ENCODE results near the gene PNKD.

Gene PNKD

DNA sequence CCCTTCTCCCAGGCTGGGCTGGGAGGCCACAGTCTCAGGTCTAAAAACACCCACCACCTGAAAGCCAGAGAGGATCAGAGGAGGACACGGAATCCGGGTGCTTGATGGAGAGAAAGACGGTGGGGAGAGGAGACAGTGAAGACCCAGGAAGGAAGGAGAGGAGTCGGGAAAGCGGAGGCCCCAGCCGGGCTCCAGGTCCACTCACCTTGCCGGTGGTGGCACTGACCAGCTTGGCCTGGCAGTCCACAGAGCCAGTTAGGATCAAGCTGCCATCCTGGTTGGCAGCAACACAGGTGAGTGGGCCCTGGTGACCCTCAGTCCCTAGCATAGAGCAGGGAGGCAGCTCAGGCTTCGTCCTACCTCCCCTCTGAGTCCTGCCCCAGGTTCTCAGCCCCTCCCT, 4.7 kb upstream of the PNKD start:
- Histone ChIP-seq H3K27me3 (ENCODE audit: control insufficient read depth, low read length) (no peaks in the 10 kb centered on the region), H3K4me2 (ENCODE audit: low read length) (no peak overlapping the region), H3F3A (ENCODE audit: control insufficient read depth, insufficient read depth) (no peaks in the 10 kb centered on the region), H4K20me1 (ENCODE audit: control insufficient read depth, insufficient read depth, low read depth, low read length) (no peaks in the 10 kb centered on the region), H3K9me3 (ENCODE audit: control insufficient read depth, insufficient read depth, low read length) (no peaks in the 10 kb centered on the region), H3K4me3 (ENCODE audit: low read length) (no peak overlapping the region), H3K36me3 (ENCODE audit: control insufficient read depth, low read length) (peaks cover 37% of the 10 kb centered on the region), H3K4me1 (ENCODE audit: control insufficient read depth, low read length) (peaks cover 28% of the 10 kb centered on the region), H3K27ac (ENCODE audit: low read depth, low read length) (no peak overlapping the region), H3K79me2 (ENCODE audit: control insufficient read depth, low read length) (peaks cover 17% of the 10 kb centered on the region), H3K9me2 (replicated peaks; ENCODE audit: control insufficient read depth, low read length) (no peaks in the 10 kb centered on the region)
- TF ChIP-seq, protein P1, sequence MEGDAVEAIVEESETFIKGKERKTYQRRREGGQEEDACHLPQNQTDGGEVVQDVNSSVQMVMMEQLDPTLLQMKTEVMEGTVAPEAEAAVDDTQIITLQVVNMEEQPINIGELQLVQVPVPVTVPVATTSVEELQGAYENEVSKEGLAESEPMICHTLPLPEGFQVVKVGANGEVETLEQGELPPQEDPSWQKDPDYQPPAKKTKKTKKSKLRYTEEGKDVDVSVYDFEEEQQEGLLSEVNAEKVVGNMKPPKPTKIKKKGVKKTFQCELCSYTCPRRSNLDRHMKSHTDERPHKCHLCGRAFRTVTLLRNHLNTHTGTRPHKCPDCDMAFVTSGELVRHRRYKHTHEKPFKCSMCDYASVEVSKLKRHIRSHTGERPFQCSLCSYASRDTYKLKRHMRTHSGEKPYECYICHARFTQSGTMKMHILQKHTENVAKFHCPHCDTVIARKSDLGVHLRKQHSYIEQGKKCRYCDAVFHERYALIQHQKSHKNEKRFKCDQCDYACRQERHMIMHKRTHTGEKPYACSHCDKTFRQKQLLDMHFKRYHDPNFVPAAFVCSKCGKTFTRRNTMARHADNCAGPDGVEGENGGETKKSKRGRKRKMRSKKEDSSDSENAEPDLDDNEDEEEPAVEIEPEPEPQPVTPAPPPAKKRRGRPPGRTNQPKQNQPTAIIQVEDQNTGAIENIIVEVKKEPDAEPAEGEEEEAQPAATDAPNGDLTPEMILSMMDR (IDR thresholded peaks at IDR 0.05; ENCODE audit: low read depth, low read length, poor library complexity, severe bottlenecking): no peak
- no peak for TF ChIP-seq EZH2phosphoT487 (IDR thresholded peaks at IDR 0.05; ENCODE audit: borderline replicate concordance, low read length)

DNA sequence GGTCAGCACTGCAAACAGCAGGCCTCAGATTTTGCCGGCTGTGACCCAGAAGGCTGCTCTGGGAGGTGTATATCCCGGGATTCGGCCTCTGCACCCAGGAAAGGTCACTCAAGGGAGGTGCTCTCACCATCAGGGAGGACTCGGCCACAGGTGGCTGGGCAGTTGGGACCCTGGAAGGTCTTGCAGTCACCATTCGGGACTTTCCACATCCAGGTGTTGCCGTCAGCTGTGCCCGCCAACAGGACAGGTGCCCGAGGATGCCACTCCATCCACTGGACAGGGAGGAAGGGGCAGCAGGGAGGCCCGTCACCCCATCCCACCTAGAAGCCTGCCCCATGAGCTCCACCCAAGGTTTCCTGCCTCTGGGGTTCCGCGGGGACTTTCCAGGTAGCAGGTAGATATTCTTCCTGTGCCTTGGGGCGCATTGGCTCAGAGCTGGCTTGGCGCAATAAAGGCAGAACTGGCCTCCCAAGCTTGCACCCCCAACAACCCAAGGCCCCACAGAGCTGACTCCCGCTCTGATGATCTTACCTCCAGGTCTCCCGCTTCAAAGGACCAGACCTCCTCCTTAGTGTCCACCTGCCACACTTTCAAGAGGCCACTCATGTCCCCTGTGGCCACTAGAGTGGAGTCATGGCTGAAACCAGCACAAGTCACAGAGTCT, 3.9 kb upstream of the PNKD start:
- Histone ChIP-seq H3F3A (ENCODE audit: control insufficient read depth, insufficient read depth) (peaks cover under 1% of the 10 kb centered on the region; the same call in 1 of the 2 replicates), H3K27me3 (ENCODE audit: control insufficient read depth, low read length) (no peaks in the 10 kb centered on the region), H3K79me2 (ENCODE audit: control insufficient read depth, low read length) (peaks cover 25% of the 10 kb centered on the region), H3K36me3 (ENCODE audit: control insufficient read depth, low read length) (peaks cover 37% of the 10 kb centered on the region), H3K9me2 (replicated peaks; ENCODE audit: control insufficient read depth, low read length) (no peaks in the 10 kb centered on the region), H4K20me1 (ENCODE audit: control insufficient read depth, insufficient read depth, low read depth, low read length) (no peaks in the 10 kb centered on the region), H3K4me3 (ENCODE audit: low read length) (no peak overlapping the region), H3K4me1 (ENCODE audit: control insufficient read depth, low read length) (peaks cover 27% of the 10 kb centered on the region), H3K9me3 (ENCODE audit: control insufficient read depth, insufficient read depth, low read length) (no peaks in the 10 kb centered on the region), H3K4me2 (ENCODE audit: low read length) (no peak overlapping the region), H3K27ac (ENCODE audit: low read depth, low read length) (no peak overlapping the region)
- TF ChIP-seq, protein P1 (IDR thresholded peaks at IDR 0.05; ENCODE audit: low read depth, low read length, poor library complexity, severe bottlenecking): no peak
- TF ChIP-seq EZH2phosphoT487 (IDR thresholded peaks at IDR 0.05; ENCODE audit: borderline replicate concordance, low read length): no peak

DNA sequence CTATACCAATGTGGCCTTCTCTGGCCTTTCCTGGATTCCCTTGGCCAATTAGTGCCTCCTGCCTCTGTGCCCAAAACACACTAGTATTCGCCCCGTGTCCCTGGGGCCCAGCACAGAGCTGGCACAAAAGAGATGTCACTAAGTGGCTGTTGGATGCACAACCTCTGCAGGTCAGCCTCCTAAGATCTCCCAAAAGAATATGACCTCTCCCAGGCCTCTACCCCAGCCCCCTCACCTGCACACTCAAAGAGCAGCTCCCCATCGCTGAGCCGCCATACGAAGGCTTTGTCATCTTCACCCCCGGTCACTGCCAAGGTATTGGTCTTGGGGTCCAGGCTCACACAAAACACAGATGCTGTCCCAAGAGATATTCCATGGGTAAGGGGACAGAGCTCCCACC, 3.1 kb upstream of the PNKD start:
- H3K9me2 ChIP-seq (replicated peaks; ENCODE audit: control insufficient read depth, low read length): no peaks in the 10 kb centered on the region
- H3K4me1 ChIP-seq (ENCODE audit: control insufficient read depth, low read length): peaks cover 27% of the 10 kb centered on the region
- H3K36me3 ChIP-seq (ENCODE audit: control insufficient read depth, low read length): peaks cover 44% of the 10 kb centered on the region
- H3K27ac ChIP-seq (ENCODE audit: low read depth, low read length): no peak overlapping the region
- no peak overlapping the region for H3K4me3 ChIP-seq (ENCODE audit: low read length)
- no peaks in the 10 kb centered on the region for H3K9me3 ChIP-seq (ENCODE audit: control insufficient read depth, insufficient read depth, low read length)
- H4K20me1 ChIP-seq (ENCODE audit: control insufficient read depth, insufficient read depth, low read depth, low read length): no peaks in the 10 kb centered on the region
- no peaks in the 10 kb centered on the region for H3K27me3 ChIP-seq (ENCODE audit: control insufficient read depth, low read length)
- no peak overlapping the region for H3K4me2 ChIP-seq (ENCODE audit: low read length)
- TF ChIP-seq, protein P1 (IDR thresholded peaks at IDR 0.05; ENCODE audit: low read depth, low read length, poor library complexity, severe bottlenecking): no peak
- TF ChIP-seq EZH2phosphoT487 (IDR thresholded peaks at IDR 0.05; ENCODE audit: borderline replicate concordance, low read length): no peak
- peaks cover 33% of the 10 kb centered on the region for H3K79me2 ChIP-seq (ENCODE audit: control insufficient read depth, low read length)
- H3F3A ChIP-seq (ENCODE audit: control insufficient read depth, insufficient read depth): peaks cover 4% of the 10 kb centered on the region; the same call in 1 of the 2 replicates
